H1 (cell line): ENCODE data around the gene PTPRD. TPM values are rescaled to one million over a fixed set of nuclear protein-coding genes. Genes with fewer than 3 reads are reported as not detected.

ENCODE experiments used
- CTCF ChIA-PET: fragments of 300-600 bp; sonication (Branson Sonifier 250); formaldehyde crosslinking; loops from one replicate; lab custom pipeline; 2021; ENCODE audit not compliant: partially characterized antibody; lab: Charles Lee
- POLR2A ChIA-PET: fragments of 300-600 bp; sonication (Branson Sonifier 250); formaldehyde crosslinking; loops from one replicate; lab custom pipeline; 2021; ENCODE audit warnings: inconsistent platforms; ENCODE audit not compliant: partially characterized antibody; lab: Charles Lee
- DNase-seq, 2 experiments: peaks; one replicate each; pipeline versions ENCODE4 v3.0.0 to v3.0.0-alpha.2; 2010 to 2022; ENCODE audit warnings: low spot score in 2 of 2, low read depth in 1 of 2, mixed read lengths in 1 of 2
- FAIRE-seq: peaks from 2 replicates; lab custom pipeline; 2011; peaks lifted over from hg19 to GRCh38; lab: Jason Lieb, UNC
- H2AFZ ChIP-seq: 2 replicates; pipeline ENCODE4 v1.8.1; 2012; ENCODE audit warnings: low read length, inconsistent platforms
- H2AK5ac ChIP-seq: 2 replicates; pipeline ENCODE4 v1.6.1; 2013; ENCODE audit warnings: low read depth, low read length
- H2BK120ac ChIP-seq: replicated peaks from 2 replicates; pipeline ENCODE3; 2013; ENCODE audit warnings: low read depth, low read length, inconsistent platforms
- H2BK12ac ChIP-seq: 2 replicates; pipeline ENCODE4 v1.6.1; 2013; ENCODE audit warnings: low read depth, low read length
- H2BK15ac ChIP-seq: 2 replicates; pipeline ENCODE4 v1.6.1; 2013; ENCODE audit warnings: low read length
- H2BK20ac ChIP-seq: 2 replicates; pipeline ENCODE4 v1.6.1; 2013; ENCODE audit warnings: low read length
- H2BK5ac ChIP-seq: 2 replicates; pipeline ENCODE4 v1.6.1; 2013; ENCODE audit warnings: low read depth, low read length
- H3K14ac ChIP-seq: 2 replicates; pipeline ENCODE4 v1.6.1; 2013; ENCODE audit warnings: inconsistent platforms; ENCODE audit not compliant: insufficient read length
- H3K18ac ChIP-seq: 2 replicates; pipeline ENCODE4 v1.6.1; 2013; ENCODE audit warnings: low read length; ENCODE audit errors: extremely low read depth
- H3K23ac ChIP-seq: 2 replicates; pipeline ENCODE4 v1.6.1; 2013; ENCODE audit warnings: inconsistent platforms; ENCODE audit not compliant: insufficient read length
- H3K23me2 ChIP-seq: 2 replicates; pipeline ENCODE4 v1.6.1; 2013; ENCODE audit warnings: low read depth, low read length
- H3K27ac ChIP-seq: 2 replicates; pipeline ENCODE4 v1.6.1; 2011; ENCODE audit warnings: low read depth, low read length, inconsistent platforms
- H3K27me3 ChIP-seq, 4 experiments: replicated peaks in 1 of 4; 1 replicate in 1 of 4; 2 replicates in 3 of 4; pipeline versions ENCODE4 v1.6.1 to v1.8.1; 2011 to 2013; ENCODE audit warnings: low read length in 3 of 4, mild to moderate bottlenecking in 3 of 4, inconsistent platforms in 2 of 4, mixed read lengths in 2 of 4, moderate library complexity in 1 of 4; ENCODE audit not compliant: control insufficient read depth in 3 of 4, insufficient read depth in 3 of 4; ENCODE audit errors: extremely low read depth in 1 of 4
- H3K36me3 ChIP-seq, 4 experiments: 2 replicates each; pipeline versions ENCODE4 v1.6.1 to v1.8.1; 2011 to 2013; ENCODE audit warnings: mild to moderate bottlenecking in 4 of 4, low read length in 3 of 4, moderate library complexity in 2 of 4, control low read depth in 1 of 4, inconsistent platforms in 1 of 4; ENCODE audit not compliant: insufficient read depth in 4 of 4, control insufficient read depth in 2 of 4
- H3K4ac ChIP-seq: replicated peaks from 2 replicates; pipeline ENCODE3; 2013; ENCODE audit warnings: low read length, low read depth, mixed read lengths, inconsistent platforms; ENCODE audit not compliant: insufficient read length
- H3K4me1 ChIP-seq, 4 experiments: replicated peaks in 1 of 4; 1 replicate in 1 of 4; 2 replicates in 3 of 4; pipeline versions ENCODE4 v1.6.1 to v1.8.1; 2011 to 2013; ENCODE audit warnings: low read length in 3 of 4, inconsistent platforms in 2 of 4, mixed read lengths in 1 of 4; ENCODE audit not compliant: insufficient read depth in 4 of 4, control insufficient read depth in 3 of 4
- H3K4me2 ChIP-seq, 2 experiments: 2 replicates each; pipeline versions ENCODE4 v1.6.1 to v1.8.1; 2011 to 2013; ENCODE audit warnings: low read depth in 2 of 2, low read length in 2 of 2, control low read depth in 1 of 2, inconsistent platforms in 1 of 2, mild to moderate bottlenecking in 1 of 2; ENCODE audit not compliant: insufficient read depth in 1 of 2
- H3K4me3 ChIP-seq, 4 experiments: fragments of 200-600, 300-600 bp in 1 of 4; sonication (generic), shearing (Covaris generic), sonication (Bioruptor Twin) in 1 of 4; 2 replicates each; pipeline versions ENCODE4 v1.5.1 to v1.8.1; 2011 to 2016; ENCODE audit warnings: low read length in 4 of 4, low read depth in 3 of 4, control low read depth in 2 of 4, inconsistent platforms in 2 of 4, mild to moderate bottlenecking in 2 of 4, mixed read lengths in 1 of 4, moderate library complexity in 1 of 4; ENCODE audit not compliant: insufficient read depth in 2 of 4; ENCODE audit errors: extremely low read depth in 1 of 4
- H3K56ac ChIP-seq: replicated peaks from 2 replicates; pipeline ENCODE3; 2013; ENCODE audit warnings: low read depth, mild to moderate bottlenecking, mixed read lengths, low read length, inconsistent platforms; ENCODE audit not compliant: insufficient read length
- H3K79me1 ChIP-seq: 2 replicates; pipeline ENCODE4 v1.6.1; 2013; ENCODE audit warnings: low read depth, low read length, control low read depth
- H3K79me2 ChIP-seq, 2 experiments: 2 replicates each; pipeline versions ENCODE4 v1.6.1 to v1.8.1; 2012 to 2013; ENCODE audit warnings: low read length in 2 of 2, mild to moderate bottlenecking in 2 of 2, inconsistent platforms in 1 of 2; ENCODE audit not compliant: insufficient read depth in 2 of 2, control insufficient read depth in 1 of 2
- H3K9ac ChIP-seq, 4 experiments: replicated peaks in 1 of 4; 1 replicate in 1 of 4; 2 replicates in 3 of 4; pipeline versions ENCODE4 v1.6.1 to v1.8.1; 2011 to 2013; ENCODE audit warnings: low read depth in 3 of 4, low read length in 3 of 4, control low read depth in 2 of 4, mild to moderate bottlenecking in 2 of 4, moderate library complexity in 2 of 4, inconsistent platforms in 1 of 4; ENCODE audit errors: extremely low read depth in 1 of 4
- H3K9me3 ChIP-seq, 2 experiments: 2 replicates each; pipeline versions ENCODE4 v1.6.1 to v1.8.1; 2012 to 2013; ENCODE audit warnings: mild to moderate bottlenecking in 2 of 2, moderate library complexity in 2 of 2, control low read depth in 1 of 2, inconsistent platforms in 1 of 2, low read depth in 1 of 2, low read length in 1 of 2, mixed read lengths in 1 of 2; ENCODE audit not compliant: insufficient read depth in 2 of 2
- H4K20me1 ChIP-seq, 2 experiments: replicated peaks in 1 of 2; 2 replicates each; pipeline versions ENCODE3 to v1.8.1; 2011 to 2013; ENCODE audit warnings: inconsistent platforms in 2 of 2, low read length in 2 of 2, mild to moderate bottlenecking in 1 of 2; ENCODE audit not compliant: insufficient read depth in 2 of 2, control insufficient read depth in 1 of 2
- H4K5ac ChIP-seq: 2 replicates; pipeline ENCODE4 v1.6.1; 2013; ENCODE audit warnings: low read length, low read depth, mixed read lengths, inconsistent platforms; ENCODE audit not compliant: insufficient read length
- H4K8ac ChIP-seq: 2 replicates; pipeline ENCODE4 v1.8.0; 2013; ENCODE audit warnings: mild to moderate bottlenecking, moderate library complexity, low read length, inconsistent platforms; ENCODE audit not compliant: insufficient read depth; ENCODE audit errors: extremely low read depth
- H4K91ac ChIP-seq: replicated peaks from 2 replicates; pipeline ENCODE3; 2013; ENCODE audit warnings: low read length, mixed read lengths, inconsistent platforms; ENCODE audit not compliant: insufficient read length
- BACH1 ChIP-seq: IDR thresholded peaks from 2 replicates; pipeline ENCODE4 v1.6.1; 2012; ENCODE audit warnings: low read length, improper control_type of control experiment
- BRCA1 ChIP-seq: IDR thresholded peaks from 2 replicates; pipeline ENCODE4 v1.6.1; 2012; ENCODE audit warnings: low read depth, low read length, improper control_type of control experiment
- CBX5 ChIP-seq: fragments of 300-800, 300-1000 bp; sonication (generic); IDR thresholded peaks from 2 replicates; pipeline ENCODE4 v1.7.1; 2016; ENCODE audit warnings: antibody characterized with exemption, low read length, low read depth
- CHD2 ChIP-seq: IDR thresholded peaks from 2 replicates; pipeline ENCODE4 v1.6.1; 2012; ENCODE audit warnings: low read length, improper control_type of control experiment
- HDAC6 ChIP-seq: IDR thresholded peaks from one replicate; pipeline ENCODE4 v1.7.1; 2012; ENCODE audit warnings: low read depth, mild to moderate bottlenecking, inconsistent platforms, low read length, moderate library complexity
- JUND ChIP-seq: IDR thresholded peaks from 2 replicates; pipeline ENCODE4 v1.6.1; 2011; ENCODE audit warnings: mild to moderate bottlenecking, improper control_type of control experiment, low read length
- KDM5A ChIP-seq: fragments of 200-600 bp; IDR thresholded peaks from 2 replicates; pipeline ENCODE4 v1.7.1; 2012; ENCODE audit warnings: mild to moderate bottlenecking, low read length, inconsistent platforms, mixed read lengths
- PHF8 ChIP-seq: fragments of 200-600 bp; sonication (generic); conservative IDR thresholded peaks from 2 replicates; pipeline ENCODE4 v1.7.1; 2012; ENCODE audit warnings: low read depth, mild to moderate bottlenecking, inconsistent platforms, low read length, moderate library complexity
- POU5F1 ChIP-seq: IDR thresholded peaks from 2 replicates; pipeline ENCODE4 v1.6.1; 2011; ENCODE audit warnings: low read depth, mild to moderate bottlenecking, low read length, moderate library complexity
- RFX5 ChIP-seq: IDR thresholded peaks from 2 replicates; pipeline ENCODE4 v1.6.1; 2011; ENCODE audit warnings: low read depth, low read length, improper control_type of control experiment, borderline replicate concordance
- RXRA ChIP-seq: IDR thresholded peaks from 2 replicates; pipeline ENCODE4 v1.6.1; 2011; ENCODE audit warnings: low read depth, mild to moderate bottlenecking, low read length, moderate library complexity; ENCODE audit not compliant: insufficient read depth
- SP4 ChIP-seq: IDR thresholded peaks from 2 replicates; pipeline ENCODE4 v1.6.1; 2012; ENCODE audit warnings: low read length, inconsistent platforms
- SRF ChIP-seq: IDR thresholded peaks from 2 replicates; pipeline ENCODE4 v1.6.1; 2011; ENCODE audit warnings: mild to moderate bottlenecking, low read depth, low read length, moderate library complexity
- TAF7 ChIP-seq: optimal IDR thresholded peaks from 2 replicates; pipeline ENCODE3; 2011; ENCODE audit warnings: low read depth, mild to moderate bottlenecking, inconsistent platforms, low read length, moderate library complexity, borderline replicate concordance
- TBP ChIP-seq: IDR thresholded peaks from 2 replicates; pipeline ENCODE4 v1.6.1; 2011; ENCODE audit warnings: low read depth, low read length, improper control_type of control experiment
- YY1 ChIP-seq: IDR thresholded peaks from 2 replicates; pipeline ENCODE4 v1.6.1; 2011; ENCODE audit warnings: low read depth, mild to moderate bottlenecking, low read length
- WGBS, 2 experiments: shearing (Covaris generic) in 1 of 2; methylation state at CpG; one replicate each; pipeline versions ENCODE4 v1.1.6 to v1.1.7; 2013 to 2015; ENCODE audit warnings: low lambda C conversion rate in 2 of 2, mixed read lengths in 2 of 2, inconsistent platforms in 1 of 2, low coverage in 1 of 2, missing lambda C conversion rate in 1 of 2; ENCODE audit not compliant: insufficient replicate concordance in 2 of 2, insufficient coverage in 1 of 2, insufficient read length in 1 of 2; ENCODE audit errors: extremely low coverage in 1 of 2, missing lambda C conversion rate in 1 of 2; 5-methylcytosine and 5-hydroxymethylcytosine counted together
- polyA plus RNA-seq, 7 experiments: library from polyadenylated mRNA; depleted of rRNA in 3 of 7; stranded (reverse) in 5 of 7; unstranded in 2 of 7; fragments of >200 nt in 5 of 7; fragments of 200-250 nt in 2 of 7; gene quantifications; 1 replicate in 5 of 7; 2 replicates in 1 of 7; 4 replicates in 1 of 7; pipeline versions ENCODE4 v1.2.1 to v1.2.3, GENCODE V29; 2011 to 2013; ENCODE audit warnings: missing spikeins in 2 of 7, mixed read lengths in 2 of 7
- total RNA-seq: library from RNA; stranded (reverse); fragmentation: NEBNext Ultra II Directional; extraction: Animal tissue kit (Norgen Biotek cat#: 25700); gene quantifications from 2 replicates; pipeline ENCODE4 v1.2.1, GENCODE V29; 2021

Gene PTPRD
- total and polyA plus RNA-seq, 2 of the 8 experiments (the other 6 are each of a cell fraction or from before 2014, with no cell fraction given), result 17.2 to 77.0 TPM

GRCh38 chr9:9603345-9603744, 1009.5 kb downstream of the PTPRD start:
- no peak for DNase-seq
- Histone ChIP-seq H3K23ac (no peak overlapping the region), H4K20me1 (no peaks in the 10 kb centered on the region), H2BK120ac (no peak overlapping the region), H2AK5ac (no peak overlapping the region), H3K9me3 (no peaks in the 10 kb centered on the region), H3K27me3 (no peaks in the 10 kb centered on the region), H3K79me1 (no peaks in the 10 kb centered on the region), H2BK12ac (no peak overlapping the region), H3K56ac (no peak overlapping the region), H4K91ac (no peak overlapping the region), H3K4ac (no peak overlapping the region), H4K8ac (no peak overlapping the region), H3K4me3 (no peak overlapping the region), H2BK20ac (no peak overlapping the region), H3K9ac (no peak overlapping the region), H3K27ac (no peak overlapping the region), H2AFZ (peak overlapping the region; percentile 25; the same call in 1 of the 2 replicates), H3K4me2 (no peak overlapping the region), H3K18ac (no peak overlapping the region), H2BK5ac (no peak overlapping the region), H3K36me3 (no peaks in the 10 kb centered on the region), H3K14ac (no peak overlapping the region), H3K23me2 (no peaks in the 10 kb centered on the region; the same call in 1 of the 2 replicates), H3K79me2 (no peaks in the 10 kb centered on the region), H3K4me1 (peaks cover 0 to 4% (median 1%) of the 10 kb centered on the region in 4 experiments; a peak in 3 of 7 replicates), H4K5ac (no peak overlapping the region), H2BK15ac (no peak overlapping the region)
- WGBS, 2 experiments, result 95% methylated on average over 2 of the region's 2 CpGs; no CpG with 5 or more reads in 1 of the 2 experiments
- ChIA-PET CTCF (interaction anchor here (0.7 to 1.6 kb wide), 6 partner anchors 140 to 321 kb away, joined by 3 to 8 read pairs (median 3); no protein-coding TSS in a partner anchor), POLR2A (no interaction called here)
- no peak for FAIRE-seq
- TF ChIP-seq CHD2 (no peak), KDM5A (no peak), TBP (no peak), CBX5 (no peak), POU5F1 (no peak), YY1 (no peak), PHF8 (no peak), HDAC6 (no peak), BRCA1 (no peak), TAF7 (no peak), SRF (no peak), RXRA (no peak), JUND (no peak), BACH1 (no peak), SP4 (no peak), RFX5 (no peak)
